ENCODE data around the gene FAXC. TPM values are rescaled to one million over a fixed set of nuclear protein-coding genes. Genes with fewer than 3 reads are reported as not detected.

Gene FAXC
- total RNA-seq, 1 experiment from 2014 or later = 1.5 TPM

GRCh38 chr6:99347804-99348203, 1.7 kb downstream of the FAXC start:
- no peaks in the 10 kb centered on the region for H3K36me3 Mint-ChIP-seq (ENCODE audit: insufficient read depth, unreplicated experiment)
- CTCF ChIA-PET = no interaction called here
- no peaks in the 10 kb centered on the region for H3K9me3 Mint-ChIP-seq (ENCODE audit: low read depth, unreplicated experiment)
- H3K4me1 Mint-ChIP-seq (ENCODE audit: low read depth, unreplicated experiment) = peaks cover 26% of the 10 kb centered on the region
- no peak for DNase-seq
- TF ChIP-seq CTCF (IDR thresholded peaks at IDR 0.05; ENCODE audit: unreplicated experiment) = no peak
- no peak overlapping the region for H3K4me3 Mint-ChIP-seq (ENCODE audit: low read depth, unreplicated experiment)
- intact Hi-C loops (cut with micrococcal nuclease; ENCODE audit: unreplicated experiment) = loop anchor here (10.0 kb wide), 1 partner anchor 407 kb away; no protein-coding TSS in a partner anchor
- no TSS peak for BruUV-seq (replicated peaks)
- peaks cover 26% of the 10 kb centered on the region for H3K27me3 Mint-ChIP-seq (ENCODE audit: unreplicated experiment)
- H3K27ac Mint-ChIP-seq (ENCODE audit: unreplicated experiment) = no peak overlapping the region

DNA sequence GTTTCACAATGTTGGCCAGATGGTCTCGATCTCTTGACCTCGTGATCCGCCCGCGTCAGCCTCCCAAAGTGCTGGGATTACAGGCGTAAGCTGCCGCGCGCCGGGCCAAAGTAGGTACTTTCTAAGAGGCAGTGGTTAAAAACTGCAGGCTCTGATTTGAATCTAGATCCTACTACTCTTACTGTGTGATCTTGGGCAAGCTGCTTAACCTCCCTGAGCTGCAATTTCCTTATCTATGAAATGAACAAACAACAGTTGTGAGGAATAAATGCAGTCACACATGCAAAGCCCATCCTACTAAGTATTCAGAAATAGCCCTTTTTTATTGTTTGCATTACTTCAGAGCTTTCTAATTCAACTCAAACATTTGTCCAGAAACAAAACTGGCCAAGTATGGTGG, 2.9 kb downstream of the FAXC start:
- Mint-ChIP-seq H3K27ac (ENCODE audit: unreplicated experiment) (no peak overlapping the region), H3K4me3 (ENCODE audit: low read depth, unreplicated experiment) (no peak overlapping the region), H3K4me1 (ENCODE audit: low read depth, unreplicated experiment) (peaks cover 26% of the 10 kb centered on the region), H3K27me3 (ENCODE audit: unreplicated experiment) (peaks cover 25% of the 10 kb centered on the region), H3K9me3 (ENCODE audit: low read depth, unreplicated experiment) (no peaks in the 10 kb centered on the region), H3K36me3 (ENCODE audit: insufficient read depth, unreplicated experiment) (no peaks in the 10 kb centered on the region)
- DNase-seq = no peak
- BruUV-seq (replicated peaks) = no TSS peak
- CTCF ChIA-PET = no interaction called here
- intact Hi-C loops (cut with micrococcal nuclease; ENCODE audit: unreplicated experiment) = loop anchor here (10.0 kb wide), 1 partner anchor 408 kb away; no protein-coding TSS in a partner anchor
- no peak for TF ChIP-seq CTCF (IDR thresholded peaks at IDR 0.05; ENCODE audit: unreplicated experiment)

DNA sequence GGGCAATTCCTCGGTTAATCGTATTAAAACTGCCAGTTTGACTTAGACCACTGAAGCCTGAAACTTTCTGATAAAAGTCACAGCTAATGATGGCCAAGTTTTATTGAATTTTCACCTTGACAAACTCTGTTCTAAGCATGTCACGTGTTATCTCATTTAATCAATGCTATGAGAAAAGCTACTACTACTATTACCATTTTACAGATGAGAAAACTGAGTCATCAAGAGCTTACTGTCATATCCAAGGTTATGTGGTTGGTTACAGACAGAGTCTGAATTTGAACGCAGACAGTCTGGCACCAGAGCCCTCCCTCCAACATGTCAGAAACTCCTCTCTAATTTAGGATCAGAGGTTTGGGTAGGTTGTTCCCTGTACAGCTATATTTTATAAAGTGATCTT, 4.3 kb downstream of the FAXC start:
- no peak overlapping the region for H3K4me3 Mint-ChIP-seq (ENCODE audit: low read depth, unreplicated experiment)
- BruUV-seq (replicated peaks) = no TSS peak
- no peaks in the 10 kb centered on the region for H3K9me3 Mint-ChIP-seq (ENCODE audit: low read depth, unreplicated experiment)
- peaks cover 16% of the 10 kb centered on the region for H3K4me1 Mint-ChIP-seq (ENCODE audit: low read depth, unreplicated experiment)
- CTCF ChIA-PET = no interaction called here
- H3K36me3 Mint-ChIP-seq (ENCODE audit: insufficient read depth, unreplicated experiment) = no peaks in the 10 kb centered on the region
- TF ChIP-seq CTCF (IDR thresholded peaks at IDR 0.05; ENCODE audit: unreplicated experiment) = no peak
- DNase-seq = no peak
- intact Hi-C loops (cut with micrococcal nuclease; ENCODE audit: unreplicated experiment) = loop anchor here (10.0 kb wide), 1 partner anchor 410 kb away; no protein-coding TSS in a partner anchor
- H3K27me3 Mint-ChIP-seq (ENCODE audit: unreplicated experiment) = peaks cover 13% of the 10 kb centered on the region
- no peak overlapping the region for H3K27ac Mint-ChIP-seq (ENCODE audit: unreplicated experiment)

- Mint-ChIP-seq H3K27ac (ENCODE audit: unreplicated experiment) (no peak overlapping the region), H3K4me1 (ENCODE audit: low read depth, unreplicated experiment) (peaks cover 14% of the 10 kb centered on the region), H3K27me3 (ENCODE audit: unreplicated experiment) (peaks cover 13% of the 10 kb centered on the region), H3K4me3 (ENCODE audit: low read depth, unreplicated experiment) (no peak overlapping the region), H3K36me3 (ENCODE audit: insufficient read depth, unreplicated experiment) (no peaks in the 10 kb centered on the region), H3K9me3 (ENCODE audit: low read depth, unreplicated experiment) (no peaks in the 10 kb centered on the region)
- intact Hi-C loops (cut with micrococcal nuclease; ENCODE audit: unreplicated experiment) = loop anchor here (10.0 kb wide), 1 partner anchor 411 kb away; no protein-coding TSS in a partner anchor
- CTCF ChIA-PET = interaction anchor here (1.1 kb wide), 1 partner anchor 10 kb away, joined by 4 read pairs; no protein-coding TSS in a partner anchor
- TF ChIP-seq CTCF (IDR thresholded peaks at IDR 0.05; ENCODE audit: unreplicated experiment) = no peak
- no TSS peak for BruUV-seq (replicated peaks)
- DNase-seq = no peak
Observed at GRCh38 chr6:99344289-99344688, 5.2 kb downstream of the FAXC start.

All from Calu3 (cell line).